WTC11 (cell line): Measurements from ENCODE around the gene CAMK2D. TPM values are rescaled to one million over a fixed set of nuclear protein-coding genes. Genes with fewer than 3 reads are reported as not detected.
A peak's percentile ranks its signal among the peaks of the same experiment; 100 is the strongest.

Experiments used
- ATAC-seq: fragments of 200-7000 bp; cut with Tn5 transposase; 2 replicates; pipeline ENCODE4 v1.10.0; 2021; ENCODE audit warnings: mild to moderate bottlenecking, moderate library complexity
- CTCF ChIA-PET: fragments of 300-600 bp; sonication (Branson Sonifier 250); formaldehyde crosslinking; loops from one replicate; lab custom pipeline; 2021; ENCODE audit warnings: antibody characterized with exemption; lab: Charles Lee
- POLR2A ChIA-PET: fragments of 350-600 bp; sonication (Branson Sonifier 250); formaldehyde crosslinking; loops from one replicate; lab custom pipeline; 2021; ENCODE audit warnings: antibody characterized with exemption; lab: Charles Lee
- DNase-seq: peaks from one replicate; pipeline ENCODE4 v3.0.0; 2021; ENCODE audit warnings: low spot score
- H3K27ac Mint-ChIP-seq: 2 replicates; pipeline ENCODE4 v1.8.0; 2021; ENCODE audit warnings: mixed read lengths
- H3K27me3 Mint-ChIP-seq: 2 replicates; pipeline ENCODE4 v1.8.0; 2021; ENCODE audit warnings: low read depth, mild to moderate bottlenecking, moderate library complexity, mixed read lengths
- H3K36me3 Mint-ChIP-seq: 2 replicates; pipeline ENCODE4 v1.8.0; 2021; ENCODE audit warnings: mixed read lengths
- H3K4me1 Mint-ChIP-seq: 2 replicates; pipeline ENCODE4 v1.8.0; 2022; ENCODE audit warnings: mixed read lengths
- H3K4me3 Mint-ChIP-seq: 2 replicates; pipeline ENCODE4 v1.8.0; 2021; ENCODE audit warnings: mild to moderate bottlenecking, moderate library complexity, mixed read lengths
- H3K9me3 Mint-ChIP-seq: 2 replicates; pipeline ENCODE4 v1.8.0; 2021; ENCODE audit warnings: mixed read lengths
- CREB1 ChIP-seq: sonication (generic); formaldehyde crosslinking; IDR thresholded peaks from 2 replicates; pipeline ENCODE4 v1.8.0; 2023; ENCODE audit warnings: mild to moderate bottlenecking, missing genetic modification reagents
- EMX1 ChIP-seq: fragments of 250-450 bp; sonication (Bioruptor Pico); IDR thresholded peaks from 2 replicates; pipeline ENCODE4 v1.8.0; 2021; ENCODE audit warnings: mild to moderate bottlenecking
- ESRRA ChIP-seq: sonication (generic); formaldehyde crosslinking; IDR thresholded peaks from 2 replicates; pipeline ENCODE4 v1.8.1; 2022; ENCODE audit warnings: mild to moderate bottlenecking, missing genetic modification reagents, borderline replicate concordance
- FOXJ3 ChIP-seq: sonication (generic); formaldehyde crosslinking; IDR thresholded peaks from 2 replicates; pipeline ENCODE4 v1.9.0; 2021; ENCODE audit warnings: missing genetic modification reagents, mild to moderate bottlenecking, borderline replicate concordance
- GTF2I ChIP-seq: fragments of 250-450 bp; sonication (Bioruptor Pico); conservative IDR thresholded peaks from 2 replicates; pipeline ENCODE4 v1.4.0; 2021; ENCODE audit warnings: mild to moderate bottlenecking
- NFE2L1 ChIP-seq: sonication (generic); formaldehyde crosslinking; IDR thresholded peaks from 2 replicates; pipeline ENCODE4 v1.8.1; 2023; ENCODE audit warnings: missing genetic modification reagents
- SP1 ChIP-seq: sonication (generic); formaldehyde crosslinking; conservative IDR thresholded peaks from 2 replicates; pipeline ENCODE4 v1.8.1; 2022; ENCODE audit warnings: missing genetic modification reagents
- ZBTB43 ChIP-seq: sonication (generic); formaldehyde crosslinking; IDR thresholded peaks from 2 replicates; pipeline ENCODE4 v1.8.1; 2023; ENCODE audit warnings: mild to moderate bottlenecking, missing genetic modification reagents
- ZNF263 ChIP-seq: sonication (generic); formaldehyde crosslinking; IDR thresholded peaks from 2 replicates; pipeline ENCODE4 v1.8.1; 2022; ENCODE audit warnings: low read depth, mild to moderate bottlenecking, moderate library complexity, missing genetic modification reagents
- ZSCAN18 ChIP-seq: fragments of 250-450 bp; sonication (Bioruptor Pico); IDR thresholded peaks from 2 replicates; pipeline ENCODE4 v2.1.2; 2022; ENCODE audit warnings: mild to moderate bottlenecking, moderate library complexity
- total RNA-seq: library from RNA; stranded (reverse); gene quantifications from 3 replicates; pipeline ENCODE4 v1.2.3, GENCODE V29; 2021
- TF ChIP-seq, protein P1 (sequence below): sonication (generic); formaldehyde crosslinking; IDR thresholded peaks from 2 replicates; pipeline ENCODE4 v1.8.0; 2023; ENCODE audit warnings: missing genetic modification reagents, mild to moderate bottlenecking, borderline replicate concordance
- TF ChIP-seq, protein P2 (sequence below): sonication (generic); formaldehyde crosslinking; conservative IDR thresholded peaks from 2 replicates; pipeline ENCODE4 v1.8.1; 2023; ENCODE audit warnings: mild to moderate bottlenecking, low read depth, missing genetic modification reagents, moderate library complexity

The CAMK2D gene
- total RNA-seq, 1 experiment from 2014 or later = 16.5 TPM

DNA sequence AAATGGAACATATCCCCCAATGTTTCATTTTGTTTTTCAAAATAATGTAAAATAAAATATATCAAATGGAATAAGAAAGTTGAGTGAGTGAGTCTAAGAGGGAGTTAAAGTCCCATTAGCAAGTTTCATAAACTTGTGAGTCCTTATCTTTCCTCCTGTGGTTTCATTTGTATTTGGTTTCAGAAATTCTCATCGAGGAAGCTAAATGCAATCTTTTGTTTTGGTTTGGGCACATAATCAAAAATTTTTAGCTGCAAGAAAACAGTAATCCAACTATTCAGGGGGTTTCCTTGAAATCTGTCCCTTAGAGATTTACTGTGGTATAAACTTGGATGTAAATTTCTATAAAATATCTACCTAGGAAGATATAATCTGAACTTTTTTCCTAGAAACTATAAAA, 124.2 kb downstream of the CAMK2D start (continued):
- TF ChIP-seq, protein P1, sequence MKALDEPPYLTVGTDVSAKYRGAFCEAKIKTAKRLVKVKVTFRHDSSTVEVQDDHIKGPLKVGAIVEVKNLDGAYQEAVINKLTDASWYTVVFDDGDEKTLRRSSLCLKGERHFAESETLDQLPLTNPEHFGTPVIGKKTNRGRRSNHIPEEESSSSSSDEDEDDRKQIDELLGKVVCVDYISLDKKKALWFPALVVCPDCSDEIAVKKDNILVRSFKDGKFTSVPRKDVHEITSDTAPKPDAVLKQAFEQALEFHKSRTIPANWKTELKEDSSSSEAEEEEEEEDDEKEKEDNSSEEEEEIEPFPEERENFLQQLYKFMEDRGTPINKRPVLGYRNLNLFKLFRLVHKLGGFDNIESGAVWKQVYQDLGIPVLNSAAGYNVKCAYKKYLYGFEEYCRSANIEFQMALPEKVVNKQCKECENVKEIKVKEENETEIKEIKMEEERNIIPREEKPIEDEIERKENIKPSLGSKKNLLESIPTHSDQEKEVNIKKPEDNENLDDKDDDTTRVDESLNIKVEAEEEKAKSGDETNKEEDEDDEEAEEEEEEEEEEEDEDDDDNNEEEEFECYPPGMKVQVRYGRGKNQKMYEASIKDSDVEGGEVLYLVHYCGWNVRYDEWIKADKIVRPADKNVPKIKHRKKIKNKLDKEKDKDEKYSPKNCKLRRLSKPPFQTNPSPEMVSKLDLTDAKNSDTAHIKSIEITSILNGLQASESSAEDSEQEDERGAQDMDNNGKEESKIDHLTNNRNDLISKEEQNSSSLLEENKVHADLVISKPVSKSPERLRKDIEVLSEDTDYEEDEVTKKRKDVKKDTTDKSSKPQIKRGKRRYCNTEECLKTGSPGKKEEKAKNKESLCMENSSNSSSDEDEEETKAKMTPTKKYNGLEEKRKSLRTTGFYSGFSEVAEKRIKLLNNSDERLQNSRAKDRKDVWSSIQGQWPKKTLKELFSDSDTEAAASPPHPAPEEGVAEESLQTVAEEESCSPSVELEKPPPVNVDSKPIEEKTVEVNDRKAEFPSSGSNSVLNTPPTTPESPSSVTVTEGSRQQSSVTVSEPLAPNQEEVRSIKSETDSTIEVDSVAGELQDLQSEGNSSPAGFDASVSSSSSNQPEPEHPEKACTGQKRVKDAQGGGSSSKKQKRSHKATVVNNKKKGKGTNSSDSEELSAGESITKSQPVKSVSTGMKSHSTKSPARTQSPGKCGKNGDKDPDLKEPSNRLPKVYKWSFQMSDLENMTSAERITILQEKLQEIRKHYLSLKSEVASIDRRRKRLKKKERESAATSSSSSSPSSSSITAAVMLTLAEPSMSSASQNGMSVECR (CRISPR knock-in tag) = no peak

GRCh38 chr4:113636877-113637276, 124.7 kb downstream of the CAMK2D start:
- Mint-ChIP-seq H3K27me3 (no peaks in the 10 kb centered on the region), H3K9me3 (no peaks in the 10 kb centered on the region), H3K4me3 (no peak overlapping the region), H3K36me3 (no peaks in the 10 kb centered on the region), H3K27ac (no peak overlapping the region), H3K4me1 (peaks cover 40% of the 10 kb centered on the region)
- POLR2A ChIA-PET = no interaction called here
- CTCF ChIA-PET = interaction anchor here (1.0 kb wide), 1 partner anchor 10 kb away, joined by 3 read pairs; no protein-coding TSS in a partner anchor
- ATAC-seq (peak; percentile 44), DNase-seq (no peak)
- TF ChIP-seq EMX1 (CRISPR knock-in tag) = no peak
- no peak for TF ChIP-seq NFE2L1 (CRISPR knock-in tag)
- no peak for TF ChIP-seq GTF2I (CRISPR knock-in tag)

- ATAC-seq = peak; percentile 59
Observed at GRCh38 chr4:113636438-113636818, 125.1 kb downstream of the CAMK2D start.

More at GRCh38 chr4:113636438-113636818, 125.1 kb downstream of the CAMK2D start:
- H3K9me3 Mint-ChIP-seq = no peaks in the 10 kb centered on the region
- TF ChIP-seq ESRRA (CRISPR knock-in tag) (no peak), ZNF263 (no peak), FOXJ3 (CRISPR knock-in tag) (no peak), ZBTB43 (CRISPR knock-in tag) (no peak), CREB1 (CRISPR knock-in tag) (no peak), SP1 (CRISPR knock-in tag) (no peak), ZSCAN18 (no peak)
- TF ChIP-seq, protein P2, sequence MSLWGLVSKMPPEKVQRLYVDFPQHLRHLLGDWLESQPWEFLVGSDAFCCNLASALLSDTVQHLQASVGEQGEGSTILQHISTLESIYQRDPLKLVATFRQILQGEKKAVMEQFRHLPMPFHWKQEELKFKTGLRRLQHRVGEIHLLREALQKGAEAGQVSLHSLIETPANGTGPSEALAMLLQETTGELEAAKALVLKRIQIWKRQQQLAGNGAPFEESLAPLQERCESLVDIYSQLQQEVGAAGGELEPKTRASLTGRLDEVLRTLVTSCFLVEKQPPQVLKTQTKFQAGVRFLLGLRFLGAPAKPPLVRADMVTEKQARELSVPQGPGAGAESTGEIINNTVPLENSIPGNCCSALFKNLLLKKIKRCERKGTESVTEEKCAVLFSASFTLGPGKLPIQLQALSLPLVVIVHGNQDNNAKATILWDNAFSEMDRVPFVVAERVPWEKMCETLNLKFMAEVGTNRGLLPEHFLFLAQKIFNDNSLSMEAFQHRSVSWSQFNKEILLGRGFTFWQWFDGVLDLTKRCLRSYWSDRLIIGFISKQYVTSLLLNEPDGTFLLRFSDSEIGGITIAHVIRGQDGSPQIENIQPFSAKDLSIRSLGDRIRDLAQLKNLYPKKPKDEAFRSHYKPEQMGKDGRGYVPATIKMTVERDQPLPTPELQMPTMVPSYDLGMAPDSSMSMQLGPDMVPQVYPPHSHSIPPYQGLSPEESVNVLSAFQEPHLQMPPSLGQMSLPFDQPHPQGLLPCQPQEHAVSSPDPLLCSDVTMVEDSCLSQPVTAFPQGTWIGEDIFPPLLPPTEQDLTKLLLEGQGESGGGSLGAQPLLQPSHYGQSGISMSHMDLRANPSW (CRISPR knock-in tag) = no peak
- no peak overlapping the region for H3K27ac Mint-ChIP-seq
- ChIA-PET CTCF (interaction anchor here (1.0 kb wide), 1 partner anchor 10 kb away, joined by 3 read pairs; no protein-coding TSS in a partner anchor), POLR2A (no interaction called here)
- DNase-seq = no peak
- no peaks in the 10 kb centered on the region for H3K36me3 Mint-ChIP-seq
- H3K4me1 Mint-ChIP-seq = peaks cover 40% of the 10 kb centered on the region
- no peak overlapping the region for H3K4me3 Mint-ChIP-seq
- H3K27me3 Mint-ChIP-seq = no peaks in the 10 kb centered on the region
